GM23338 (cell line): ENCODE data around the gene CRAMP1. TPM values are rescaled to one million over a fixed set of nuclear protein-coding genes. Genes with fewer than 3 reads are reported as not detected.

Experiments used
- ATAC-seq: fragments of 200-7000 bp; cut with Tn5 transposase; 3 replicates; pipeline ENCODE4 v1.9.1; 2020
- DNase-seq: peaks from one replicate; pipeline ENCODE4 v3.0.0-alpha.2; 2015; ENCODE audit warnings: low spot score
- H2AFZ ChIP-seq: fragments of 200-600 bp; sonication (generic); 2 replicates; pipeline ENCODE4 v1.8.0; 2016; ENCODE audit warnings: antibody characterized with exemption, mild to moderate bottlenecking, moderate library complexity
- H3F3A ChIP-seq: fragments of 200-600 bp; sonication (generic); replicated peaks from 2 replicates; pipeline ENCODE4 v1.8.0; 2017; ENCODE audit warnings: antibody characterized with exemption, mixed run types, low read depth
- H3K27ac ChIP-seq: fragments of 200-600 bp; sonication (generic); 2 replicates; pipeline ENCODE4 v1.6.1; 2016; ENCODE audit warnings: low read depth
- H3K27me3 ChIP-seq: fragments of 200-600 bp; sonication (generic); 2 replicates; pipeline ENCODE4 v1.8.0; 2016; ENCODE audit warnings: mild to moderate bottlenecking, mixed run types, moderate library complexity; ENCODE audit not compliant: insufficient read depth
- H3K36me3 ChIP-seq: fragments of 200-600 bp; sonication (generic); 2 replicates; pipeline ENCODE4 v1.8.0; 2016; ENCODE audit warnings: mild to moderate bottlenecking; ENCODE audit not compliant: insufficient read depth
- H3K4me1 ChIP-seq: fragments of 200-600 bp; sonication (generic); 2 replicates; pipeline ENCODE4 v1.8.0; 2016; ENCODE audit warnings: mild to moderate bottlenecking, moderate library complexity; ENCODE audit not compliant: insufficient read depth
- H3K4me2 ChIP-seq: fragments of 200-600 bp; sonication (generic); 2 replicates; pipeline ENCODE4 v1.7.1; 2017; ENCODE audit warnings: mixed run types
- H3K4me3 ChIP-seq: fragments of 200-600 bp; sonication (generic); 2 replicates; pipeline ENCODE4 v1.6.1; 2016; ENCODE audit warnings: mixed run types
- H3K79me2 ChIP-seq: fragments of 200-600 bp; sonication (generic); replicated peaks from 2 replicates; pipeline ENCODE4 v1.8.0; 2017; ENCODE audit warnings: mild to moderate bottlenecking; ENCODE audit not compliant: insufficient read depth
- H3K9me2 ChIP-seq: fragments of 200-600 bp; sonication (generic); 2 replicates; pipeline ENCODE4 v1.8.0; 2017; ENCODE audit not compliant: insufficient read depth
- H4K20me1 ChIP-seq: fragments of 200-600 bp; sonication (generic); replicated peaks from 2 replicates; pipeline ENCODE4 v1.8.0; 2017; ENCODE audit warnings: mild to moderate bottlenecking; ENCODE audit not compliant: insufficient read depth
- H3K27ac Mint-ChIP-seq: 2 replicates; pipeline ENCODE4 v1.8.0; 2020; ENCODE audit warnings: inconsistent platforms, mild to moderate bottlenecking, moderate library complexity, mixed read lengths
- H3K27me3 Mint-ChIP-seq: 3 replicates; pipeline ENCODE4 v1.8.0; 2022; ENCODE audit warnings: low read depth, mild to moderate bottlenecking, moderate library complexity, mixed read lengths, inconsistent platforms; ENCODE audit not compliant: insufficient read depth, poor library complexity
- H3K36me3 Mint-ChIP-seq: 3 replicates; pipeline ENCODE4 v1.8.0; 2021; ENCODE audit warnings: low read depth, mild to moderate bottlenecking, inconsistent platforms, moderate library complexity, mixed read lengths
- H3K4me1 Mint-ChIP-seq: 3 replicates; pipeline ENCODE4 v1.8.0; 2020; ENCODE audit warnings: mild to moderate bottlenecking, inconsistent platforms, mixed read lengths
- H3K4me3 Mint-ChIP-seq: 3 replicates; pipeline ENCODE4 v1.8.0; 2021; ENCODE audit warnings: moderate library complexity, mild to moderate bottlenecking, inconsistent platforms, mixed read lengths
- H3K9me3 Mint-ChIP-seq: 3 replicates; pipeline ENCODE4 v1.8.0; 2020; ENCODE audit warnings: moderate library complexity, mild to moderate bottlenecking, inconsistent platforms, mixed read lengths
- CREB1 ChIP-seq: fragments of 250-450 bp; sonication (Bioruptor Pico); IDR thresholded peaks from 2 replicates; pipeline ENCODE4 v1.5.0; 2020; ENCODE audit warnings: low read depth, mild to moderate bottlenecking, moderate library complexity
- CTCF ChIP-seq, 2 experiments: fragments of 200-600 bp in 1 of 2; sonication (generic) in 1 of 2; conservative IDR thresholded peaks; 2 replicates each; pipeline versions ENCODE4 v1.5.1 to v1.6.1; 2016 to 2017; ENCODE audit warnings: antibody characterized with exemption in 2 of 2, low read depth in 2 of 2, mild to moderate bottlenecking in 2 of 2, moderate library complexity in 1 of 2
- ETS1 ChIP-seq: IDR thresholded peaks from 2 replicates; pipeline ENCODE4 v1.6.1; 2016; ENCODE audit warnings: antibody characterized with exemption
- EZH2 ChIP-seq: fragments of 200-600 bp; sonication (generic); IDR thresholded peaks from one replicate; pipeline ENCODE4 v1.8.0; 2017; ENCODE audit warnings: antibody characterized with exemption, mild to moderate bottlenecking, low read depth; ENCODE audit not compliant: unreplicated experiment
- EZH2phosphoT487 ChIP-seq: fragments of 200-600 bp; sonication (generic); IDR thresholded peaks from one replicate; pipeline ENCODE4 v1.8.1; 2018; ENCODE audit warnings: antibody characterized with exemption; ENCODE audit not compliant: unreplicated experiment
- JUNB ChIP-seq: IDR thresholded peaks from one replicate; pipeline ENCODE4 v1.6.1; 2016; ENCODE audit warnings: antibody characterized with exemption; ENCODE audit not compliant: unreplicated experiment
- NANOG ChIP-seq: IDR thresholded peaks from 2 replicates; pipeline ENCODE4 v1.6.1; 2016; ENCODE audit warnings: antibody characterized with exemption, borderline replicate concordance
- POLR2AphosphoS5 ChIP-seq: IDR thresholded peaks from 2 replicates; pipeline ENCODE4 v1.6.1; 2016; ENCODE audit warnings: antibody characterized with exemption, low read depth
- REST ChIP-seq: IDR thresholded peaks from one replicate; pipeline ENCODE4 v1.6.1; 2018; ENCODE audit warnings: antibody characterized with exemption; ENCODE audit not compliant: unreplicated experiment
- STAT1 ChIP-seq: IDR thresholded peaks from one replicate; pipeline ENCODE4 v1.6.1; 2016; ENCODE audit warnings: antibody characterized with exemption; ENCODE audit not compliant: unreplicated experiment
- ZNF114 ChIP-seq: fragments of 250-450 bp; sonication (Bioruptor Pico); IDR thresholded peaks from 2 replicates; pipeline ENCODE4 v1.5.0; 2020; ENCODE audit warnings: mild to moderate bottlenecking, moderate library complexity
- ZNF331 ChIP-seq: fragments of 250-450 bp; sonication (Bioruptor Pico); IDR thresholded peaks from 2 replicates; pipeline ENCODE4 v1.5.0; 2020; ENCODE audit warnings: low read depth, mild to moderate bottlenecking, moderate library complexity
- polyA plus RNA-seq: library from polyadenylated mRNA; unstranded; fragments of >200 nt; fragmentation: Nextera tagmentation; extraction: Ambion mirVana; gene quantifications from 2 replicates; pipeline ENCODE4 v1.2.1, GENCODE V29; 2016
- total RNA-seq: library from RNA; depleted of rRNA; stranded (reverse); fragments of >200 nt; shearing (Covaris generic); gene quantifications from 2 replicates; pipeline ENCODE4 v1.2.3, GENCODE V29; 2014

Gene CRAMP1
- total and polyA plus RNA-seq, 2 experiments from 2014 or later, result 3.4 to 16.7 TPM

- Mint-ChIP-seq H3K9me3 (no peaks in the 10 kb centered on the region), H3K27me3 (peaks cover 2% of the 10 kb centered on the region), H3K4me1 (peaks cover 2% of the 10 kb centered on the region; the same call in 1 of the 3 replicates), H3K27ac (no peak overlapping the region), H3K36me3 (peaks cover 8% of the 10 kb centered on the region; the same call in 2 of the 3 replicates), H3K4me3 (no peak overlapping the region)
- no peaks in the 10 kb centered on the region for H3F3A ChIP-seq
- DNase-seq (peak; percentile 67), ATAC-seq (peak; percentile 88)
- H3K4me3 ChIP-seq, result no peak overlapping the region
- H3K9me2 ChIP-seq, result no peaks in the 10 kb centered on the region
- no peaks in the 10 kb centered on the region for H3K79me2 ChIP-seq
- no peak overlapping the region for H2AFZ ChIP-seq
- H3K27me3 ChIP-seq, result no peaks in the 10 kb centered on the region
- H3K27ac ChIP-seq, result peak overlapping the region; percentile 29; the same call in 1 of the 2 replicates
- H4K20me1 ChIP-seq, result peaks cover 3% of the 10 kb centered on the region; the same call in 1 of the 2 replicates
- TF ChIP-seq ZNF331 (CRISPR knock-in tag), result no peak
- peak; percentile 55 to 87 for TF ChIP-seq CTCF (conservative IDR thresholded peaks at IDR 0.05; ENCODE audit: low read depth in 2 of 2)
- H3K4me2 ChIP-seq, result no peak overlapping the region
- no peaks in the 10 kb centered on the region; the same call in 1 of the 2 replicates for H3K36me3 ChIP-seq
- H3K4me1 ChIP-seq, result no peaks in the 10 kb centered on the region
Observed at GRCh38 chr16:1723450-1724147, 111.4 kb downstream of the CRAMP1 start.

- Histone ChIP-seq H3K79me2 (no peaks in the 10 kb centered on the region), H3K27me3 (no peaks in the 10 kb centered on the region), H3K27ac (no peak overlapping the region), H3K36me3 (no peaks in the 10 kb centered on the region; the same call in 1 of the 2 replicates), H3K4me2 (no peak overlapping the region), H3K4me1 (no peaks in the 10 kb centered on the region), H3F3A (no peaks in the 10 kb centered on the region), H4K20me1 (peaks cover 3% of the 10 kb centered on the region; the same call in 1 of the 2 replicates), H3K4me3 (no peak overlapping the region), H2AFZ (no peak overlapping the region), H3K9me2 (no peaks in the 10 kb centered on the region)
- DNase-seq, result no peak
- Mint-ChIP-seq H3K36me3 (peaks cover 11% of the 10 kb centered on the region; the same call in 2 of the 3 replicates), H3K9me3 (no peaks in the 10 kb centered on the region), H3K27ac (no peak overlapping the region), H3K27me3 (peaks cover 2% of the 10 kb centered on the region), H3K4me3 (no peak overlapping the region), H3K4me1 (no peaks in the 10 kb centered on the region; the same call in 2 of the 3 replicates)
- no peak for ATAC-seq
- no peak for TF ChIP-seq STAT1
- no peak for TF ChIP-seq CTCF (conservative IDR thresholded peaks at IDR 0.05; ENCODE audit: low read depth in 2 of 2)
- TF ChIP-seq EZH2, result no peak
- no peak for TF ChIP-seq JUNB
- no peak for TF ChIP-seq EZH2phosphoT487
- TF ChIP-seq ETS1, result no peak
- TF ChIP-seq ZNF331 (CRISPR knock-in tag), result no peak
- no peak for TF ChIP-seq CREB1 (CRISPR knock-in tag)
- no peak for TF ChIP-seq POLR2AphosphoS5
- no peak for TF ChIP-seq REST
- TF ChIP-seq NANOG, result no peak
- TF ChIP-seq ZNF114 (CRISPR knock-in tag), result no peak
Observed at GRCh38 chr16:1724491-1724890, 112.3 kb downstream of the CRAMP1 start.
